Astrocyte of the cerebellum (primary cell): ENCODE results near the gene KDM5B.

Experiments
- DNase-seq: peaks from one replicate; pipeline ENCODE4 v3.0.0-alpha.2; 2011; ENCODE audit warnings: low read depth
- H3K4me3 ChIP-seq: 2 replicates; pipeline ENCODE4 v1.5.1; 2011; ENCODE audit warnings: mild to moderate bottlenecking, low read depth, low read length, moderate library complexity
- in situ Hi-C: cut with HindIII; loops from 2 replicates; pipeline ENCODE4 v1.10.0; 2017; ENCODE audit warnings: low sequenced_read_pairs
- TF ChIP-seq, protein P1 (sequence below): IDR thresholded peaks from 2 replicates; pipeline ENCODE4 v1.5.1; 2012; ENCODE audit warnings: low read length, low read depth, moderate library complexity, mild to moderate bottlenecking; ENCODE audit errors: missing control alignments

The KDM5B gene

DNA sequence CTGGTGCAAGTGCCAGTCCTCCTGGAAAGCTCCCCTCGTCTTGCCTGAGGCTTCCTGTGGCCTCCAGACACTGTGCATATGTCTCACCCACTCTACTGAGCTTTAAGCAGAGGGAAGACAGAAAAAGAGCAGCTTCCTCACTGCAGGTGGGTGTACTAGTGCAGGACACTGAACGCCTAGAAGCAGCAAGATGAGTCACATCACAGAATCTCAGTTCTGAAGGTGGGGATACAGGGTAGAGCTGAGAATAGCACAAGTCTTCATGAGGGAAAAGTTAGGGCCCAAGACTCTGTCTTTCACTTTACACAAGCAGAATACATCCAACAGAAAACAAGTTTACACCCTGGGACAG, 39.9 kb upstream of the KDM5B start:
- no peak for DNase-seq
- no peak overlapping the region for H3K4me3 ChIP-seq

DNA sequence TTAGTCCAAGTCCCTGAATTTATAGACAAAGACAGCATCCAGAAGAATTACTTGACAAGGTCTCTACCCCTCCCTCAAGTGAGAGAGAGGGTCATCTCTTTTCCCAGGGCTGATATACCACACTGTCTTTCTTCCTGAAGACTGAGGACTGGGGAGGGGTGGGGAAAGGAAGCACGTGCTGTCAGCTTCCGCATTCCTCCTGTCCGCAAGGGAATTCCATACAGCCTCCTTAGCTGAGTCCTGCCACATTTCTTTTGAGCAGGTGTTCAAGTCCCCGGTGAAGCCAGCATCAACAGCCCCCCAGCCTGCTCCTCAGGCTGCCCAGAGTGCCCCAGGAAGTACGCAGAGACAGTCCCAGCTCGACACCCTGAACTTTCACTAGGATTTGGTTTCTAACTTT, 36.7 kb upstream of the KDM5B start:
- H3K4me3 ChIP-seq: no peak overlapping the region
- no peak for DNase-seq
- in situ Hi-C loops: no loop called here
- TF ChIP-seq, protein P1, sequence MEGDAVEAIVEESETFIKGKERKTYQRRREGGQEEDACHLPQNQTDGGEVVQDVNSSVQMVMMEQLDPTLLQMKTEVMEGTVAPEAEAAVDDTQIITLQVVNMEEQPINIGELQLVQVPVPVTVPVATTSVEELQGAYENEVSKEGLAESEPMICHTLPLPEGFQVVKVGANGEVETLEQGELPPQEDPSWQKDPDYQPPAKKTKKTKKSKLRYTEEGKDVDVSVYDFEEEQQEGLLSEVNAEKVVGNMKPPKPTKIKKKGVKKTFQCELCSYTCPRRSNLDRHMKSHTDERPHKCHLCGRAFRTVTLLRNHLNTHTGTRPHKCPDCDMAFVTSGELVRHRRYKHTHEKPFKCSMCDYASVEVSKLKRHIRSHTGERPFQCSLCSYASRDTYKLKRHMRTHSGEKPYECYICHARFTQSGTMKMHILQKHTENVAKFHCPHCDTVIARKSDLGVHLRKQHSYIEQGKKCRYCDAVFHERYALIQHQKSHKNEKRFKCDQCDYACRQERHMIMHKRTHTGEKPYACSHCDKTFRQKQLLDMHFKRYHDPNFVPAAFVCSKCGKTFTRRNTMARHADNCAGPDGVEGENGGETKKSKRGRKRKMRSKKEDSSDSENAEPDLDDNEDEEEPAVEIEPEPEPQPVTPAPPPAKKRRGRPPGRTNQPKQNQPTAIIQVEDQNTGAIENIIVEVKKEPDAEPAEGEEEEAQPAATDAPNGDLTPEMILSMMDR: no peak

More for the DNA sequence above, 39.9 kb upstream of the KDM5B start:
- in situ Hi-C loops: no loop called here
- TF ChIP-seq, protein P1: no peak

DNA sequence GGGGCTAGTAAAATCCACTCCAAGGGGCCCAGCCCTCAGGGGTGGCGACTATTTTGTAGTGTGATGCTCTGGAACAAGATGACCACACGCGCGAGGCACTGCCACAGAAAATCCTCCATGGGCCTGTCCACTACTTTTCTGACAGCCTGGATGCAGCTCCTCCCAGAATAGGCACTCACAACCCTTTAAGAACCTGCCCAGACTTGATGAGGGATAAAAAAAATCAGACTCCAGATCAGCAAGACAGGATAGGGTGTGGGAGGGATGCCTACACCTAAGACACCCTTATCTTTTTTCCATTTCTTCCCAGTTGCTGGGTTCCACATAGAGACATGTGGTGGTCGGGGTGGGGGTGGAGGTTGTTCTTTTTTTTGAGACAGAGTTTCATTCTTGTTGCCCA, 36.0 kb upstream of the KDM5B start:
- H3K4me3 ChIP-seq: no peak overlapping the region
- TF ChIP-seq, protein P1: no peak
- in situ Hi-C loops: no loop called here
- no peak for DNase-seq

DNA sequence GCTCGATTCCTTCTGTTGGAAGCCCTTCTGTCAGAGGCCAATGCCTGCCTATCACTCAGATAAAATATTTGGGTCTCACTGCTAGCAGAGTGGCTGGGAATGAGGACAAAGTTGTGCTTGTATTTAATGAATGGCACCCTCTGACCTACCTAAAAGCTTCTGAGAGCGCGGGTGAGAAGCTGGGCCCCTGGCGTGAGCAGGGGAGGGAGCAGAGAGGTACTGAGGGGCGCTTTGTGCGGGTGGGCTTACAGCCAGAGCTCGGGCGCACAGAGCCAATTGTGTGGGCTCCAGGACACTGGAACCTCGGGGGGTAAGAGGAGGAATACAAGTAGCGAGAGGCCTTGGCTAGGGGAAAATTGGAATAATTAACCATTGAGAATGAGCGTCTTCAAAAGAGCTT, 34.9 kb upstream of the KDM5B start:
- DNase-seq: no peak
- TF ChIP-seq, protein P1: no peak
- in situ Hi-C loops: no loop called here
- no peak overlapping the region for H3K4me3 ChIP-seq

DNA sequence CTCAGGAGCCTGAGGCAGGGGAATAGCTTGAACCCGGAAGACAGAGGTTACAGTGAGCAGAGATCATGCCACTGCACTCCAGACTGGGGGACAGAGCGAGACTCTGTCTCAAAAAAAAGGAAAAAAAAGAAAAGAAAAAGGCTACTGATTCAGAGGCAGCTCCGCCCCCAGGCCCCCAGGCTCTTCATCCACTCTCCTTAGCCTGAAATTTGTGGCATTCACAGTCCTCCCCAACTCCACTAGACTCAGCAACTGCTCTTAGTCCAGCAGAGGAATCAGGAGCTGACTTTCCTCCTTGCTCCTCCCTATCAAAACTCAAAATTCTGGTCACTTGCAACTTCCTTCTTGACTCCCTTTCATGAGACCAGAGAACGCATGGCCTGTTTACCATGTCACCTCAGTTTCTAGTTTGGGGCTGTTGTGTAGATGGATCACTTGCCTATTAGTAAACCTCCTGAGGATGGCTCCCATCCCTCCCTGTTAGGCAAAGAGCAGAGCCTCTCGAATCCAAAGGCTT, 29.6 kb upstream of the KDM5B start:
- in situ Hi-C loops: no loop called here
- TF ChIP-seq, protein P1: no peak
- no peak for DNase-seq
- H3K4me3 ChIP-seq: no peak overlapping the region

DNA sequence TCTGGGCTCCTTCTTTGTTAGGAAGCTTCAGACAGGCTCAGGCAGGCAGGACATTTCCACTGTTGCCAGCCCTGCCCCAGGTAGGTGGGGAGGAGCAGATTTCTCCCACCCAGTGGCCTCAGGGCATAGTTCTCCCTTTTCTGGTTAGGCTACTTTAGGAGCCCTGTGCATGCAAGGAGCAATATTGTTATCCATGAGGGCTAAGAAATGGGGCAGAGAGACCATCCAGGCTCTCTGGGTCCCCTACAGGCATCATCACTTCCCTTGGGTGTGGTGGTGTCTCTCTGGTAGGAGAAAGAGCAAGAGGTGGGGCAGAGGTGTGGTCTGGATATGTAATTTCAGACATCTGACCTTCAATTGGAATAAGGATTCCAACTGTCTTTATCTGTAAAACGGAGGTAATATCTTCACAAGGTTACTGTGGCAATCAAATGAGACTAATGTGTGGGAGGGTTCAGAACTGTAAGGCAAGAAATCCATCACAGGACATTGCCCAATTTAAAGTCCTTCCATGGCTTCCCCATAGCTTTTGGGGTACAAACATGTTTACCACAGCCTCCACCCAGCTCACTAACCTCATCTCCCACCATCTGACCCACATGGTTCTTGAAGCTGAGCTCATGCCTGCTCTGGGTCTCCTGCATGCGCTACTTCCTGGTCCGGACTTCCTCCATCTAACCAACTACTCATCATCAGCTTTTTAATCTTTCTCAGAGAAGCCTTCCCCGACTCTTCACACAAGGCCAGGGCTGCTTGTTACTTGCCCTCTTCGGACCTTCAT, 28.6 kb upstream of the KDM5B start:
- no peak overlapping the region for H3K4me3 ChIP-seq
- TF ChIP-seq, protein P1: no peak
- DNase-seq: no peak
- in situ Hi-C loops: no loop called here
